RPMI7951 (cell line): ENCODE results near the gene PSMC5. TPM values are rescaled to one million over a fixed set of nuclear protein-coding genes. Genes with fewer than 3 reads are reported as not detected.
A peak's percentile ranks its signal among the peaks of the same experiment; 100 is the strongest.

ENCODE experiments used
- DNase-seq: peaks from one replicate; pipeline ENCODE4 v3.0.0-alpha.2; 2012; ENCODE audit warnings: low read depth
- total RNA-seq: library from RNA; depleted of rRNA; stranded (reverse); fragments of >200 nt; shearing (Covaris generic); gene quantifications from 2 replicates; pipeline ENCODE4 v1.2.3, GENCODE V29; 2014

The PSMC5 gene
- total RNA-seq, 1 experiment from 2014 or later = 54.2 TPM

- DNase-seq = no peak
Observed at GRCh38 chr17:63820963-63821561, 6.2 kb upstream of the PSMC5 start.

GRCh38 chr17:63821804-63822203 lies 5.4 kb upstream of the PSMC5 start:
- DNase-seq = no peak

GRCh38 chr17:63822537-63822936 lies 4.7 kb upstream of the PSMC5 start:
- no peak for DNase-seq

GRCh38 chr17:63823659-63824331 lies 3.4 kb upstream of the PSMC5 start:
- DNase-seq = no peak

GRCh38 chr17:63824362-63824761 lies 2.9 kb upstream of the PSMC5 start:
- DNase-seq = no peak

- DNase-seq = peak; percentile 12
Observed at GRCh38 chr17:63826468-63827001, 696 bp upstream of the PSMC5 start.

- no peak for DNase-seq
Observed at GRCh38 chr17:63827801-63828221, 580 bp downstream of the PSMC5 start.

GRCh38 chr17:63828936-63829335 lies 1.7 kb downstream of the PSMC5 start:
- DNase-seq = no peak

GRCh38 chr17:63830278-63830677 lies 3.0 kb downstream of the PSMC5 start:
- DNase-seq = no peak

GRCh38 chr17:63830904-63831491 lies 3.8 kb downstream of the PSMC5 start:
- DNase-seq = no peak

- DNase-seq = no peak
Observed at GRCh38 chr17:63831505-63831904, 4.3 kb downstream of the PSMC5 start.

- no peak for DNase-seq
Observed at GRCh38 chr17:63832014-63832413, 4.8 kb downstream of the PSMC5 start.

- no peak for DNase-seq
Observed at GRCh38 chr17:63832455-63832854, 5.2 kb downstream of the PSMC5 start.

GRCh38 chr17:63833026-63833740 lies 6.0 kb downstream of the PSMC5 start:
- no peak for DNase-seq

GRCh38 chr17:63833741-63834373 lies 6.6 kb downstream of the PSMC5 start:
- no peak for DNase-seq

- DNase-seq = peak; percentile 73
Observed at GRCh38 chr17:63834431-63835166, 7.4 kb downstream of the PSMC5 start.

- DNase-seq = no peak
Observed at GRCh38 chr17:63835167-63835720, 8.0 kb downstream of the PSMC5 start.

GRCh38 chr17:63836811-63837210 lies 9.6 kb downstream of the PSMC5 start:
- DNase-seq = no peak

GRCh38 chr17:63837480-63837879 lies 10.2 kb downstream of the PSMC5 start:
- DNase-seq = no peak

- no peak for DNase-seq
Observed at GRCh38 chr17:63837962-63838600, 10.8 kb downstream of the PSMC5 start.
